Ascending aorta (tissue), 2 donors: ENCODE data around the gene RAD51B. TPM values are rescaled to one million over a fixed set of nuclear protein-coding genes. Genes with fewer than 3 reads are reported as not detected.

ENCODE experiments used
- DNase-seq, 2 donors: peaks; one replicate each; pipeline ENCODE4 v3.0.0-alpha.2; 2019; ENCODE audit warnings: low spot score in 2 of 2
- H3K27ac ChIP-seq, 2 donors: fragments of 200-600 bp; sonication (generic); one replicate each; pipeline ENCODE4 v1.5.1; 2016 to 2017; ENCODE audit warnings: mild to moderate bottlenecking in 1 of 2
- H3K27me3 ChIP-seq: fragments of 200-600 bp; sonication (generic); one replicate; pipeline ENCODE4 v1.5.1; 2017
- H3K36me3 ChIP-seq, 2 donors: fragments of 200-600 bp; sonication (generic); one replicate each; pipeline ENCODE4 v1.5.1; 2016
- H3K4me1 ChIP-seq, 2 donors: fragments of 200-600 bp; sonication (generic); one replicate each; pipeline ENCODE4 v1.5.1; 2016 to 2017; ENCODE audit warnings: mild to moderate bottlenecking in 1 of 2
- H3K4me3 ChIP-seq, 2 donors: fragments of 200-600 bp; sonication (generic); one replicate each; pipeline ENCODE4 v1.5.1; 2016 to 2017; ENCODE audit warnings: mild to moderate bottlenecking in 1 of 2
- H3K9me3 ChIP-seq, 2 donors: fragments of 200-600 bp; sonication (generic); one replicate each; pipeline ENCODE4 v1.5.1; 2016
- intact Hi-C: fragments of 100-400 bp; cut with DNase I; formaldehyde crosslinking; loops from one replicate; pipeline ENCODE4 v1.15.1; 2023
- total RNA-seq: library from RNA; depleted of rRNA; stranded (reverse); fragments of >200 nt; gene quantifications from one replicate; pipeline ENCODE4 v1.1.0, GENCODE V29; 2016
- TF ChIP-seq, protein P1 (sequence below), 3 experiments: fragments of 200-600 bp in 2 of 3; fragments of 450-650 bp in 1 of 3; sonication (generic) in 2 of 3; IDR thresholded peaks; one replicate each; pipeline ENCODE4 v1.5.1; 2016 to 2019; ENCODE audit warnings: antibody characterized with exemption in 3 of 3, mild to moderate bottlenecking in 1 of 3, moderate library complexity in 1 of 3

RAD51B gene
- total RNA-seq, 1 donor from 2014 or later: not detected

DNA sequence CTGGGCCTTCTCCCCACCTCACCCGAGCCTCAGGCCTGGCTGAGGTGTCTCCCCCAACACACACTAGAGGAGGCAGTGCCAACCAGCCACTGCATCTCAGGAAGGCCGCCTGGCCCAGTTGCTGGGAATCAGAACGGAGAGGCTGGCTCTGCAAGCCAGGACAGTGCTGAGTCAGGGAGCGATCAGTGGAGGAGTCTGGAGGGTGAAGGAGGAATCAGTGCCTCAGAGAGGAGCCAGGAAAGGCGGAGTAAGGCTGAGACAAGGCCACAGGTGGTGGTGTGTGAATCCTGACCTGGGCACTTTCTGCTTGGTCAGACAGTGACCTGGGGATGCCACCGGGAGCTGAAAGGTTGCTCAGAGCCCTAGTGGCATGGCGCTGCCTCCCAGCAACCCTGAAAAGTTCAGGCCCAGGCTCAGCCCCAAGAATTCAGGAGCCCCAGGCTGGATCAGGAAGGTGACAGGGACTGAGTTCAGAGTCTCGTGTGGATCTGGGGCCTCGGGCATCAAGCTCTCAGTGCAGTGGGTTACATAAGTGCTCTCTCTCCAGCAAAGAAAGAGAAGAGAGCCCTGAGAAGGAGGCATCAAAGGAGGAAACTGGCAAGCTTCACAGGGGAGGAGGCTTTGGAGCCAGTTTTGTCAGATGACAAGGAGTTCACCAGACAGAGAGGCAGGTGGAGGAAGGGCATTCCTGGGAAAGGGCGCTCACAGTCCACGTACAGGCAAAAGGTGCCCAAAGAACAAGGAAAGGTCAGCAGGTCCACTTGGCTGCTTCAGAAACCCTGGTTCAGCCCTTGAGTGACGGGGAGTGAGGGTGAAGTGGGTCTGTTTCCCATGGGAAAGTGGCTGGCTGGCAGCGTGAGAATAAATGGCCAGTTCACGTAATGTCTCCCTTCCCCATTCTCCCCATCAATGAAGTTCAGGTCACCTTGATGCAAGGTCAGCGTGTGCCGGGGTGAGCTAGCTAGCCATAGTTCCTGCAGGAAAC, 885.4 kb downstream of the RAD51B start:
- intact Hi-C loops: loop anchor here (5.0 kb wide), 1 partner anchor 62 kb away; no protein-coding TSS in a partner anchor
- TF ChIP-seq, protein P1, sequence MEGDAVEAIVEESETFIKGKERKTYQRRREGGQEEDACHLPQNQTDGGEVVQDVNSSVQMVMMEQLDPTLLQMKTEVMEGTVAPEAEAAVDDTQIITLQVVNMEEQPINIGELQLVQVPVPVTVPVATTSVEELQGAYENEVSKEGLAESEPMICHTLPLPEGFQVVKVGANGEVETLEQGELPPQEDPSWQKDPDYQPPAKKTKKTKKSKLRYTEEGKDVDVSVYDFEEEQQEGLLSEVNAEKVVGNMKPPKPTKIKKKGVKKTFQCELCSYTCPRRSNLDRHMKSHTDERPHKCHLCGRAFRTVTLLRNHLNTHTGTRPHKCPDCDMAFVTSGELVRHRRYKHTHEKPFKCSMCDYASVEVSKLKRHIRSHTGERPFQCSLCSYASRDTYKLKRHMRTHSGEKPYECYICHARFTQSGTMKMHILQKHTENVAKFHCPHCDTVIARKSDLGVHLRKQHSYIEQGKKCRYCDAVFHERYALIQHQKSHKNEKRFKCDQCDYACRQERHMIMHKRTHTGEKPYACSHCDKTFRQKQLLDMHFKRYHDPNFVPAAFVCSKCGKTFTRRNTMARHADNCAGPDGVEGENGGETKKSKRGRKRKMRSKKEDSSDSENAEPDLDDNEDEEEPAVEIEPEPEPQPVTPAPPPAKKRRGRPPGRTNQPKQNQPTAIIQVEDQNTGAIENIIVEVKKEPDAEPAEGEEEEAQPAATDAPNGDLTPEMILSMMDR (IDR thresholded peaks at IDR 0.05): no peak
- H3K27ac ChIP-seq: no peak overlapping the region
- no peaks in the 10 kb centered on the region for H3K27me3 ChIP-seq
- H3K9me3 ChIP-seq: no peaks in the 10 kb centered on the region
- H3K4me1 ChIP-seq: no peaks in the 10 kb centered on the region
- DNase-seq: no peak
- H3K4me3 ChIP-seq: no peak overlapping the region
- H3K36me3 ChIP-seq: no peaks in the 10 kb centered on the region

DNA sequence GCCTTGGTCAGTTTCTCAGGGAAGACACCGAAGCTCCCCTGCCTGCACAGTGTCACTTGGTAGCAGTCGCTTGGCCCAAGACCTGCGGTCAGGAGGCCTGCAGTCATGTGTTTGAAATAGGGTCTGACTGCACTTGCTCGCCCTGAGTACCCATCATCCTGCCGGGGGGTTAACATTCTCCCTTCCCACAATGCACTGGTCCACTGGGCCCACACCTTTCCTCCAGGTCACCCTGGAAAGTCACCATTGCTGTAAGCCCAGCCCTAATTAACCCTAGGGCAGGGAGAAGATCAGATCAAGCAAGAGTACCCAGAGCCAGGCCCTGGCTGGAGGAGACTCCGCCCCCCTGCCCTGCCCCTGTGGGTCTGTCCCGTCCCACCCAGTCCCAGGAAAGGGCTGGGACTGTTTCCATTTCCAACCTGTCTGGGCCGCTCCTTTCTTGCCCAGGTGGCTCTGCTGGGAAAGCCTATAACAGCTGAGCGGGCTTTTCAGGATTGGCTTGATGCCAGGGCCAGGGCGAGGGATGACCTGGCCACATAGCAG, 886.2 kb downstream of the RAD51B start:
- H3K36me3 ChIP-seq: no peaks in the 10 kb centered on the region
- no peaks in the 10 kb centered on the region for H3K4me1 ChIP-seq
- H3K9me3 ChIP-seq: no peaks in the 10 kb centered on the region
- no peak for DNase-seq
- H3K4me3 ChIP-seq: no peak overlapping the region
- no peak overlapping the region for H3K27ac ChIP-seq
- TF ChIP-seq, protein P1 (IDR thresholded peaks at IDR 0.05): no peak
- no peaks in the 10 kb centered on the region for H3K27me3 ChIP-seq
- intact Hi-C loops: loop anchor here (5.0 kb wide), 1 partner anchor 61 kb away; no protein-coding TSS in a partner anchor

DNA sequence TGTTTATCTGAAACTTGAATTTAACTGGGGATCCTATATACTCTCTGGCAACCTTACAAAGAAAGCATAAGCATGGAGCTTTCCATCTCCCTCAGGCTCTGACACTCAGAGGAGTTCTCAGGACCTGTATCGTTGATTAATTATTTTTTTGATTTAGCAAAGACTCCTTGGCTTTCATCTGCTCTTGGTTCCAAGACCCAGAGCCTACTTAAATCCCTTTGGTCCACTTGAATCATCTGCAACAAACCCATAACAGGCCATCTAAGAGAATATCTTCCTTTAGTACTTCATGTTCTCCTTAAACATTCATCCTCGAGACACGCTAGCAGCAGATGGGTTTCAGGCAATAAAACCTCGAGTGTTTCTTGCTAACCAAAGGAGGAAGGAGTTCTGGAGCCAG, 887.9 kb downstream of the RAD51B start:
- Histone ChIP-seq H3K4me3 (no peak overlapping the region), H3K27me3 (no peaks in the 10 kb centered on the region), H3K36me3 (no peaks in the 10 kb centered on the region), H3K27ac (no peak overlapping the region), H3K9me3 (no peaks in the 10 kb centered on the region), H3K4me1 (no peaks in the 10 kb centered on the region)
- no peak for DNase-seq
- intact Hi-C loops: loop anchor here (5.0 kb wide), 1 partner anchor 60 kb away; no protein-coding TSS in a partner anchor
- TF ChIP-seq, protein P1 (IDR thresholded peaks at IDR 0.05): no peak

DNA sequence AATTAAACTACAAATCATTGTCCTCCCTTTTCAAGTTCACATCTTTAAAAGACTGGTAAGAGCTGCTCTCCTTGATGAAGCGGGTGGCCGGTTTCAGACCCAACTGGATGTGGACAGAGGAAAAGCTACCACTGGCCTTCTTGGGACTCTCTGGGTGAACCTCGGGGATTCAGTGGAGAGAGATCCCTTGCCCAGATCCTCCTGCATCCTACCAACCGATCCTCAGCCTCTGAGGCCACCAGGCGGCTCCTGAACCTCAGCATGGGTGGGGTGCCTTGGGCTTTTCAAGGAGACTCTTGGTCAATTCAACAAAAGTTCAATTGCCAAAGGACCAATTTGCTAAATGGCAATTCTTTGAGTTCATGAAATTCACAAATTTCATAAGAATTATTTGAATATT, 888.8 kb downstream of the RAD51B start:
- Histone ChIP-seq H3K36me3 (no peaks in the 10 kb centered on the region), H3K9me3 (no peaks in the 10 kb centered on the region), H3K27me3 (no peaks in the 10 kb centered on the region), H3K4me3 (no peak overlapping the region), H3K27ac (no peak overlapping the region), H3K4me1 (no peaks in the 10 kb centered on the region)
- no peak for DNase-seq
- intact Hi-C loops: loop anchor here (5.0 kb wide), 1 partner anchor 59 kb away; no protein-coding TSS in a partner anchor
- TF ChIP-seq, protein P1 (IDR thresholded peaks at IDR 0.05): no peak

DNA sequence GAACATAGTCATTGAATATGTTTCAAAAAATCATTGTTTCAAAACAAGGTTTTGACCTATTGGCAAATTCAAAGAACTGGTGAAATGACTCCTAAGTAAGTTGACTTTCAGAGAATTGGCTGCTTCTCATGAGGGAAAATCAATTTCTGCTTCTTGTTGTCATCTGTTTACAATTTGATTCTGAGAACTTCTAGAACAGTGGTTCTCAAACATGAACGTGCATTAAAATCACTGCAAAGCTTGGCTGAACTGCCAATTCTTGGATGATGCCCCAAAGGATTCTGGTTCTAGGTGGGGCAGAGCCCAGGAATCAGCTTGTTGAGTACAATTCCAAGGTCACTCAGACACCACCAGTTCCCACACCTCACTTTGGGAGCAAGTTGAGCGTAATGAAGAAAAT, 889.4 kb downstream of the RAD51B start:
- no peaks in the 10 kb centered on the region for H3K36me3 ChIP-seq
- no peak overlapping the region for H3K27ac ChIP-seq
- no peaks in the 10 kb centered on the region for H3K4me1 ChIP-seq
- TF ChIP-seq, protein P1 (IDR thresholded peaks at IDR 0.05): no peak
- intact Hi-C loops: loop anchor here (5.0 kb wide), 1 partner anchor 58 kb away; no protein-coding TSS in a partner anchor
- no peak overlapping the region for H3K4me3 ChIP-seq
- no peaks in the 10 kb centered on the region for H3K27me3 ChIP-seq
- no peaks in the 10 kb centered on the region for H3K9me3 ChIP-seq
- DNase-seq: no peak
